ENCODE measurements around the gene TMEM8B.
A peak's percentile ranks its signal among the peaks of the same experiment; 100 is the strongest.

Gene TMEM8B

DNA sequence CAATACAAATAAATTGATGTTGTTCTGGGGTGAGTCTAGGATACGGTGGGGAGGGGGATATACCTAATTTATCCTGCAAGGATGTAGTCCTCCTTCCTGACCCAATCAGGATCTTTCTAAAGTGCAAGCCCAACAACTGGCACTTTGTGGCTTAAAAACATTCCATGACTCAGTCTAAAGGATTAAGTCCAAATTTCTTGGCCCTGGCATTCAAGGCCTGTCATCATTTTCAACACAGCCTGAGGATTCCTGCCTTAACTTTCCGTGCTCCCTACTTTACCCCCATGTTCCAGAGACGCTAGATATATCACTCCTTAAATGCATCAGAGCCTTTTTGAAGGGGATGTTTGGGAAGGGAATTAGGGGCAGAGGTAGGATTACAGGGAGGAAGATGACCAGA, 1.5 kb upstream of the TMEM8B start:
- Histone ChIP-seq H3K27me3 (ENCODE audit: insufficient read depth, low read length, poor library complexity, severe bottlenecking) (no peaks in the 10 kb centered on the region), H3K4me3 (ENCODE audit: low read length, poor library complexity, severe bottlenecking) (no peak overlapping the region), H3K79me2 (ENCODE audit: insufficient read depth, low read length) (no peaks in the 10 kb centered on the region), H3K9ac (ENCODE audit: low read depth, low read length, poor library complexity, severe bottlenecking) (no peak overlapping the region), H3K36me3 (ENCODE audit: insufficient read depth, low read length) (no peaks in the 10 kb centered on the region), H3K4me1 (ENCODE audit: insufficient read depth, low read length, poor library complexity, severe bottlenecking) (peaks cover 37% of the 10 kb centered on the region), H4K20me1 (ENCODE audit: insufficient read depth, low read length, poor library complexity, severe bottlenecking) (no peaks in the 10 kb centered on the region), H2AFZ (ENCODE audit: low read length) (no peak overlapping the region), H3K4me2 (ENCODE audit: low read depth, low read length, poor library complexity, severe bottlenecking) (no peak overlapping the region), H3K9me2 (replicated peaks; ENCODE audit: low read depth, low read length) (no peaks in the 10 kb centered on the region), H3F3A (ENCODE audit: low read depth) (no peaks in the 10 kb centered on the region), H3K9me3 (ENCODE audit: insufficient read depth, low read depth, low read length) (no peaks in the 10 kb centered on the region)
- TF ChIP-seq, protein P1, sequence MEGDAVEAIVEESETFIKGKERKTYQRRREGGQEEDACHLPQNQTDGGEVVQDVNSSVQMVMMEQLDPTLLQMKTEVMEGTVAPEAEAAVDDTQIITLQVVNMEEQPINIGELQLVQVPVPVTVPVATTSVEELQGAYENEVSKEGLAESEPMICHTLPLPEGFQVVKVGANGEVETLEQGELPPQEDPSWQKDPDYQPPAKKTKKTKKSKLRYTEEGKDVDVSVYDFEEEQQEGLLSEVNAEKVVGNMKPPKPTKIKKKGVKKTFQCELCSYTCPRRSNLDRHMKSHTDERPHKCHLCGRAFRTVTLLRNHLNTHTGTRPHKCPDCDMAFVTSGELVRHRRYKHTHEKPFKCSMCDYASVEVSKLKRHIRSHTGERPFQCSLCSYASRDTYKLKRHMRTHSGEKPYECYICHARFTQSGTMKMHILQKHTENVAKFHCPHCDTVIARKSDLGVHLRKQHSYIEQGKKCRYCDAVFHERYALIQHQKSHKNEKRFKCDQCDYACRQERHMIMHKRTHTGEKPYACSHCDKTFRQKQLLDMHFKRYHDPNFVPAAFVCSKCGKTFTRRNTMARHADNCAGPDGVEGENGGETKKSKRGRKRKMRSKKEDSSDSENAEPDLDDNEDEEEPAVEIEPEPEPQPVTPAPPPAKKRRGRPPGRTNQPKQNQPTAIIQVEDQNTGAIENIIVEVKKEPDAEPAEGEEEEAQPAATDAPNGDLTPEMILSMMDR (conservative IDR thresholded peaks at IDR 0.05; ENCODE audit: low read length) = no peak
- no peak for TF ChIP-seq EZH2phosphoT487 (IDR thresholded peaks at IDR 0.05; ENCODE audit: borderline replicate concordance)

DNA sequence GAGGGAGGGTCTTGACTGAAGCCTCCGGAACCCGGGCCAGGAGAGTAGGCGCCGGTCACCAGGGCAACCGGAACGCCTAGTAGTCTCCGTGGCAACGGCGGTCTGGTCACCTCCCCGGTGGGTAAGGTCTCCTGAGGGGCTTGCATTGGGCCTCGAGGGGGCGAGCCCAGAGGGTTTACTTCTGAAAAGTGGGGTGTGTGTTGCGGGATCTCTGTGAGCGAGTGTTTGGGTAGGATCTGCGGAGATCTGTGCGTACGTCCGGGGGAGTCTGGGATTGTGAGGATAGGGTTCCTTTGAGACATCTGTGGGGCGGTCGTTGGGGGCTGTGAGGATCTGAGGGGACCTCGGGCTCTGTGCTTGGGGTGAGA, 328 bp upstream of the TMEM8B start, which contains the start of gene FAM221B:
TSS of gene FAM221B (minus strand) at position 17 of the 368 bp plus-strand sequence. CDS start 2,571 bp downstream, outside the sequence.
- Histone ChIP-seq H3K36me3 (ENCODE audit: insufficient read depth, low read length) (no peaks in the 10 kb centered on the region), H3K4me3 (ENCODE audit: low read length, poor library complexity, severe bottlenecking) (peak within 1 kb of the TSS; percentile 84), H2AFZ (ENCODE audit: low read length) (peak within 1 kb of the TSS; percentile 99), H4K20me1 (ENCODE audit: insufficient read depth, low read length, poor library complexity, severe bottlenecking) (no peaks in the 10 kb centered on the region), H3K9me3 (ENCODE audit: insufficient read depth, low read depth, low read length) (no peaks in the 10 kb centered on the region), H3K4me1 (ENCODE audit: insufficient read depth, low read length, poor library complexity, severe bottlenecking) (peaks cover 49% of the 10 kb centered on the region), H3K79me2 (ENCODE audit: insufficient read depth, low read length) (no peaks in the 10 kb centered on the region), H3K4me2 (ENCODE audit: low read depth, low read length, poor library complexity, severe bottlenecking) (peak within 1 kb of the TSS; percentile 95), H3K27me3 (ENCODE audit: insufficient read depth, low read length, poor library complexity, severe bottlenecking) (no peaks in the 10 kb centered on the region), H3F3A (ENCODE audit: low read depth) (no peaks in the 10 kb centered on the region), H3K9ac (ENCODE audit: low read depth, low read length, poor library complexity, severe bottlenecking) (peak within 1 kb of the TSS; percentile 79), H3K9me2 (replicated peaks; ENCODE audit: low read depth, low read length) (no peaks in the 10 kb centered on the region)
- TF ChIP-seq EZH2phosphoT487 (IDR thresholded peaks at IDR 0.05; ENCODE audit: borderline replicate concordance) = no peak
- TF ChIP-seq, protein P1 (conservative IDR thresholded peaks at IDR 0.05; ENCODE audit: low read length) = no peak

DNA sequence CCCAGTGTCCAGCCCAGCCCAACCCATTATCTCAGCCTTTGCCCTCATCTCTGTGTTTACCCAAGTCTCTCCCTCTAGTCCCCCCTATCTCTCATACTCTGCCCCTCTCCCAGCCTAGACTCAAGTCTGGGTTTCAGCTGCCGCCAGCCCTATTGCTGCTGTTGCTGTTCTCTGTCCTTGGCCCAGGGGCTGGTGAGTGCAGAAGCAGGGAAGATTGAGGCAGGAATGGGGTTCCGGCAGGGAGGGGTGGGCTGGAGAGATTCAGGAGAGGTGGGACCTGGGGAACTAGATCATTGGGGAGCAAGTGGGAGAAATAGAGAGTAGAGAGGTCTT, 702 bp downstream of the TMEM8B start:
- peak overlapping the region; percentile 95 for H3K4me2 ChIP-seq (ENCODE audit: low read depth, low read length, poor library complexity, severe bottlenecking)
- peaks cover 59% of the 10 kb centered on the region for H3K4me1 ChIP-seq (ENCODE audit: insufficient read depth, low read length, poor library complexity, severe bottlenecking)
- peak overlapping the region; percentile 79 for H3K9ac ChIP-seq (ENCODE audit: low read depth, low read length, poor library complexity, severe bottlenecking)
- no peaks in the 10 kb centered on the region for H3K36me3 ChIP-seq (ENCODE audit: insufficient read depth, low read length)
- no peaks in the 10 kb centered on the region for H3F3A ChIP-seq (ENCODE audit: low read depth)
- no peaks in the 10 kb centered on the region for H3K79me2 ChIP-seq (ENCODE audit: insufficient read depth, low read length)
- peak overlapping the region; percentile 84 for H3K4me3 ChIP-seq (ENCODE audit: low read length, poor library complexity, severe bottlenecking)
- no peaks in the 10 kb centered on the region for H3K9me3 ChIP-seq (ENCODE audit: insufficient read depth, low read depth, low read length)
- H3K27me3 ChIP-seq (ENCODE audit: insufficient read depth, low read length, poor library complexity, severe bottlenecking) = no peaks in the 10 kb centered on the region
- no peak overlapping the region for H2AFZ ChIP-seq (ENCODE audit: low read length)
- no peaks in the 10 kb centered on the region for H4K20me1 ChIP-seq (ENCODE audit: insufficient read depth, low read length, poor library complexity, severe bottlenecking)
- H3K9me2 ChIP-seq (replicated peaks; ENCODE audit: low read depth, low read length) = no peaks in the 10 kb centered on the region
- TF ChIP-seq, protein P1 (conservative IDR thresholded peaks at IDR 0.05; ENCODE audit: low read length) = no peak
- TF ChIP-seq EZH2phosphoT487 (IDR thresholded peaks at IDR 0.05; ENCODE audit: borderline replicate concordance) = no peak

Data from Loucy (cell line).